Activated T-cell treated with anti-CD3 and anti-CD28 coated beads for 4 hours (primary cell): ENCODE results near the gene ALDH18A1.
"Not testable (repeated sequence)": the region's sequence is repeated elsewhere in the genome, so short reads cannot be mapped to it uniquely, and the experiment has no call there.

ENCODE experiments used
- DNase-seq: peaks from one replicate; pipeline ENCODE4 v3.0.0-alpha.2; 2020

Gene ALDH18A1

GRCh38 chr10:95656291-95657164 lies at the start of gene ALDH18A1:
Gene ALDH18A1, minus strand, starts transcription at chr10:95656711. Its CDS starts 3,334 bp downstream, at chr10:95653377.
- peak; percentile 92 for DNase-seq

GRCh38 chr10:95698415-95698814 lies 41.9 kb upstream of the ALDH18A1 start:
- no peak for DNase-seq

DNA sequence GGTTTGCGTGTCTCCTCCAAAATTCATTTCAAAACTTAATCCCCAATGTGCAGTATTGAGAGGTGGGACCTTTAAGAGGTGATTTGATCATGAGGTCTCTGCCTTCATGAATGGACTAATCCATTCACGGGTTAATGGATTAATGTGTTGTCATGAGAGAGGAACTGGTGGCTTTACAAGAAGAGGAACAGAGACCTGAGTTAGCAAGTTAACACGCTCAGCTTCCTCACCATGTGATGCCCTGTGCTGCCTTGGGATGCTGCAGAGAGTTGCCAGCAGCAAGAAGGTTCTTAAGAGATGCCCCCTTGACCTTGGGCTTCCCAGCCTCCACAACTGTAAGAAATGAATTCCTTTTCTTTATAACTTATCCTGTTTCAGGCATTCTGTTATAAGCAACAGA lies 40.9 kb upstream of the ALDH18A1 start:
- no peak for DNase-seq

- DNase-seq: no peak
These were observed 38.2 kb upstream of the ALDH18A1 start for GRCh38 chr10:95694665-95695064.

GRCh38 chr10:95693668-95694534 lies 37.4 kb upstream of the ALDH18A1 start, which contains the start of gene TCTN3:
Gene TCTN3, minus strand, starts transcription at chr10:95693927. Its CDS starts 28 bp downstream, at chr10:95693899.
- peak; percentile 89 for DNase-seq

GRCh38 chr10:95693071-95693667 lies 36.7 kb upstream of the ALDH18A1 start:
- no peak for DNase-seq

DNA sequence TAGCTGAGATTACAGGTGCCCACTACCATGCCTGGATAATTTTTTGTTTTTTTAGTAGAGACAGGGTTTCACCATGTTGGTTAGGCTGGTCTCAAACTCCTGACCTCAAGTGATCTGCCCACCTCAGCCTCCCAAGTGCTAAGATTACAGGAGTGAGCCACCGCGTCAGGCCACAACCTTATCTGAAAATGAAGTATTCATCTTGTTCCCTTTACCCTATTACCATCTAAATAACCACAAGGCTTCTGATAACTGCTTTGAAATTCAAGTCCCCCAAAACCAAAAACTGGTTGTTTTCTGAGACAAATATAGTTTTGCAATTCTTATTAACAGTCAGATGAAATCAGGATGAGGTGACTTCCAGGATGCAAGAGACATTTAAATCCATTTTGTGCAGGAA lies 34.8 kb upstream of the ALDH18A1 start:
- DNase-seq: no peak

GRCh38 chr10:95688648-95689047 lies 32.1 kb upstream of the ALDH18A1 start:
- no peak for DNase-seq

DNA sequence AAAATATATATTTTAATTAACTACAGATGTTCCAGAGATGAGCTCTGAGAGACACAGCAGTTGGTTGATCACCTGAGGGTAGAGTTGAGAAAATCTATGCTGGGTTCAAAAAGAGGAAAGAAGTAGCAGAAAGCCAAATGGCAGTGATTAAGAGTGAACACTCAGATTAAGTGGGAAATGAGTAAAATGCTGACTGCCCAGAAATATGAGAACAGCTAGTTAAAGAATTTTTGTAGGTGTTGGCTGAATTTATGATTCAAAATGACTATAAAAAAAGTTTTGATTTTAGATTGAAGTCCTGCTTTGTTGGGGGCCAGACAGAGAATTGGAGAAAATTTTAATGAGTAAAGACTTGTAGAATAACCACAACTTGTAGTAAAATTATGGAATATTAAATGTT lies 27.5 kb upstream of the ALDH18A1 start:
- no peak for DNase-seq

DNA sequence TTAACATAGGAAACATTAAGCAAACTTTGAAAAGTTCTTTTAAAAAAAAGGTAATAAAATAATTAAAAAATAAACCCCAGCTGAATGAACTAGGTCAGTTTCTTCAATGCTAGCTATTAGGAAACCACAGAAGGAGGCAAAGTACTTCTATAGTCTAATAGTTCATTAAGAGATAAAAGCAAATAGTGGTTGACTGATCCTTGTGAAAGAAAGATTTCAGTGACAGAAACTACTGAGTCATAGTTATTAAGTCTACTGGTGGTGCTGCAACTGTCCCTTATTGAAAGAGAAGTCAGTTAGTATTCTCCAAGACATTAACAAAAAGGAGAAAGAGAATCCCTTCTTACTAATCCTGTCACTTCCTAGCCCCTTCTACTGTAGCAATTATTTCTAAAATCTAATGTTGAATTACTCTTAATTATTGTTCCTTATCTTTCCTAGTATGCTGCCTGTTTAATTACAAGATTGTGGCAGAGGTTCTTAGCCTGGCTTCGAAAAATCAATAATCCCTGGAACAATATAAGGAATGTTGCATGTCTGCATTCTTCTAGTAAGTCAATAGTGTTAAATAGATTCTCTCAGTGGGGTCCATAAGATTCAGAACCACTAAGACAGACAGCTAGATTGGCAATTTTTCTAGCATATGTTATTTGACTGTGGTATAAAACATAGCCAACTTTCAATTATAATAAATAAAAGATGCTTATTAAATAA lies 19.0 kb upstream of the ALDH18A1 start:
- DNase-seq: no peak

DNA sequence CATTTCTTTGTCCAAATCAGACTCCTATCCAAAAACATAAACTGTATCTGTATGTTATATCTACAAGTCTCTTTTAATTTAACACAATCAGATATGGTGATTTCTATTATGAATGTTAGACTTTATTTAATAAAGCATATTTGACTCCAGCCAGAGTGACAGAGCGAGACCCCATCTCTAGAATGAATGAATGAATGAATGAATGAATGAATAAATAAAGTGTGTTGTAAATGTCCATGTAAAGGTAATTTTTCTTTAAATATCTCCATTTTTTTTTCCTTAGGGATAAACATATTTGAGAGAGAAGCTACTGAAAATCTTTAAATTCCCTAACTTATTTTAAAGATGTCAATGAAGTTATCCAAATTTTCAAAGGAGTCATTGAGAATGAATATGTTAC lies 18.1 kb upstream of the ALDH18A1 start:
- no peak for DNase-seq

GRCh38 chr10:95672641-95673040 lies 16.1 kb upstream of the ALDH18A1 start:
- DNase-seq: not testable (repeated sequence)

GRCh38 chr10:95664543-95664942 lies 8.0 kb upstream of the ALDH18A1 start:
- DNase-seq: no peak

GRCh38 chr10:95663496-95663895 lies 7.0 kb upstream of the ALDH18A1 start:
- no peak for DNase-seq

DNA sequence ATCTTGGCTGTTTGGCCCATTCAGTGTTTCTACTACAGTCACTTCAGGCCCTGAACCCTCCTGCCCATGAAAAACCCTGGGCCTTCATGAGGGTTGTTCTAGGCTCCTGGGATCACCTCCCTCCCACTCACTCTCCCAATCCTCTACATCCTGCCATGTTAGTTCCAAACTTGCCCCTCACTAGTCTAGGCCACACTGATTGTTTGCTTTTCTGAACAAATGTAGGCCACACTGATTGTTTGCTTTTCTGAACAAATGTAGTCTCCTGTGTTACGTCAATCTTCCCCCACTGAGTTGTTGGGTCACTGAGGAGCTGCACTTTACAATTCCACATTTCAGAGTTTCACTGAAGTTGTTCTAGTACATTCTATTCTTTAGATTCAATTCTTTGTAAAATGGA lies 5.3 kb upstream of the ALDH18A1 start:
- DNase-seq: no peak

DNA sequence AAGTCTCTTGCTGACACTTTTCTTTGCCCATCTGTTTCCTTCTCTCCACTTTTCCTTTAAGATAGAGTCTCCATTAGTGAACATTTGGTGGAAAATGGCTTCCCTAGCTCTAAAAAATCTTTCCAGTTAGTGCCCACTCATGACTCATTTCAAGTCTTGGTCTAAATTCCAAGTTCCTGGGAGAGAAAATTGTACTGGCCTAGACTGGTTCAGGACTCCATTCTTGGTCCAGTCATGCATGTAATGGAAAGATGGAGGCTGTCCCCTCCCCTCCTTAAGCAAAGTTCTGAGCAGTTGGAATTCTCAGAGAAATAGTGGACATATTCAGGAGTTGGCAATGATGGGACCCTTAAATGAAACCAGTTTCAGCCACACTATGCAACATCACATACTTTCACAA lies 3.8 kb upstream of the ALDH18A1 start:
- no peak for DNase-seq

GRCh38 chr10:95657250-95657649 lies 739 bp upstream of the ALDH18A1 start:
- DNase-seq: no peak

DNA sequence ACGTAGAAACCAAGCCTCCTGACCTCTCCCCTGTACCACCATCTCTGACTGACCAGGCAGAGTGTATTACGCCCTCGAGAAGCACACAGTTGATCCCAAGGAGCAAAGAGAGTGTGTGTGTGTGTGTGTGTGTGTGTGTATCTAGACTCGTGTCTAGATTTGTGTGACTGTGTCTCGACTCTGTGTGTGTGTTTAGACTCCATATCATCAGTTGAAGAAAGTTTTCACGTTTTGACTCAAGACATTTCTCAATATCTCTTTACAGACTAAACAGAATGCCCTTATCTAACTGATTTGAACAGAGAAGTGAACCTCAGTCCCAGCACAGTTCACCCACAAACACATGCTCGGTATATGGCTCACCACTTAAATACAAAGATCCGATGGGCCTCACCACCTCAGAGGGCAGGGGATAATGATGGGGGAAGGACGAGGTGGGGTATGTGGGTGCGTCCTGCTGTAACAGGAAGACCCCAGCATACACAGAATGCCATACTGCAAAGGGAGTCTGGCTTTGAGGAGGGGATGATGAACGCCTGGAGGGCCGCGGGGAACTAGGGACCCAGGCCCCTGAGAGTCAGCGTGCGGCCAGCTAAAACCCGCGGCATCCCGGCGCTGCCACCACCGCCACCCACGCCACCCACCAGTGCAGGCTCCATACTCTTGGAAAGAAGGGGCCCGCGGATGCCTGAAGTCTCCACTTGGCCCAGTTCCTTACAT lies 780 bp downstream of the ALDH18A1 start:
- no peak for DNase-seq

- DNase-seq: no peak
These were observed 2.6 kb downstream of the ALDH18A1 start for GRCh38 chr10:95653895-95654294.

GRCh38 chr10:95651346-95652060 lies 5.0 kb downstream of the ALDH18A1 start:
- no peak for DNase-seq

DNA sequence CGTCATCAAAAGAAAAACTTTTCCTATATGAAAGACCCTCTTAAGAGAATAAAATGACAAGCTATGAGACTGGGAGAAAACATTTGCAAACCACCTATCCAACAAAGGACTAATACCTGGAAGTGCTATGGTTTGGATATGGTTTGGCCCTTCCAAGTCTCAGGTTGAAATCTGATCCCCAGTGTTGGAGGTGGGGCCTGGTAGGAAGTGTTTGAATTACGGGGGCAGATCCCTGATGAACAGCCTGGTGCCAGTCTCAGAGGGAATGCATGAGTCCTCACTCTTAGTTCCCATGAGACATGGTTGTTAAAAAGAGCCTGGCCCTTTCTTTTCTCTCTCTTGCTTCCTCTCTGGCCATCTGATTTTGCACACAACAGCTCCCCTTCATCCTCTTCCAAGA lies 6.3 kb downstream of the ALDH18A1 start:
- DNase-seq: no peak
